ENCODE data around the gene MED1.

MED1 gene

DNA sequence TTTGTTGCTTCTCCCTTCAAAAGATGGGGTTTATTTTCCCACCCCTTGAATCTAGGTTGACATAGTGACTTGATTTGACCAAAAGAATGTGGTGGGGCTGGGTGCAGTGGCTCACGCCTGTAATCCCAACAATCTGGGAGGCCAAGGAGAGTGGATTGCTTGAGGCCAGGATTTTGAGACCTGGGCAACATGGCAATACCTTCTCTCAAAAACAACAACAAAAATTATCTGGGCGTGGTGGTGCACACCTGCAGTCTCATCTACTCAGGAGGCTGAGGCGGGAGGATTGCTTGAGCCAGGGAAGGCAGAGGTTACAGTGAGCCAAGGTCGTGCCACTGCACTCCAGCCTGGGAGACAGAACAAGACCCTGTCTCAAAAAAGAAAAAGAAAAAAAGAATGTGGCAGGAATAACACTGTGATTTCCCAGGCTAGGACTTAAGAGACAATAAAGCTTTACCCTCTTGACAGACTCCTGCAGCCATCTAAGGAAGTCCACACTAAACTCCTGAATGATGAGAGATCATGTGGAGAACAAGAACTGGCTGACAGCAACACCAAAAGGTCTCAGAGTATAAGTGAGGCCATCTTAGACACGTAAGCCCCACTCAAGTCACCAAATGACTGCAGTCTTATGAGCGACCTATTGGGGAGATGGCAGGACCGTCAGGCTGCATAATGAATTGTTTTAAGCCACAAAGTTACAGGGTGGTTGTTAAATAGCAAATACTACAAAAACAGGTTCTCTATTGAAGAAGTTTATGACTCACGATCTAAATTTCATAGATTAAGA, 86.6 kb downstream of the MED1 start:
- no peak for DNase-seq (ENCODE audit: low spot score)

DNA sequence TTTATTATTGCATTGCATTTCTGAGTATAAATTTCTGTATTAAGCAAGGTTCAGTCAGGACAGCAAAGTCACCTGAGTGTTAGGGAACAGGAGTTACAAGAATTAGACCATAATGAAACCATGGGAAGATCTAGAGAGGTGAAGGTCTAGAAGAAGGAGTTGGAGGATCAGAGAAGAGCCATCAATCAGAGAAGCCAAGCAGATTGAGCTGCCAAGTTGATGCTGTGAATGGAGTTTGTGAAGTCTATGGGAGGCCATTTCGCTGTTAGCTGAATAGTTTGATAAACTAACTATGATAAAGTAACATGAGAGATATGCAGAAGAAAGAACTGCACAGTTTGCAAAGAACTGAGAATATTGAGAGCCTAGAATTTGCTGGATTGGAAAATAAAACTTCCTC, 90.0 kb downstream of the MED1 start:
- DNase-seq (ENCODE audit: low spot score) = no peak

DNA sequence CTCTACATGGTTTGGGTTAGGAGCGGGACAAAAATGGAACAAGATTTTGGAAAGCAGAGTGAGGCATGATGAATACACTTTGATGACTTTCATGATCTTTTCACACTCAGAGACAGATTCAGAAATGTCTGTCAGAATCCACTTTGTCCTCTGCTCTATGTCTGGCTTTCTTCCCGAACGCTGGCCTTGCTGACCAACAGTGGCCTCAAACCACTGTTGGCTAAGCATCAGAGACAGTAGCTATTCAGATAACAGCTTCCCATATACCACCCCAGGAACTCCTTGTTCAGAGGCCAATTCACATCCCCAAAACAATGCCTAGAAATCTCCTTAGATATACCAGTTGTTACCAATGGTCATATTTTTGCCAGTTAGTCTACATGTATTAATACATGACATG, 90.5 kb downstream of the MED1 start:
- DNase-seq (ENCODE audit: low spot score) = no peak

DNA sequence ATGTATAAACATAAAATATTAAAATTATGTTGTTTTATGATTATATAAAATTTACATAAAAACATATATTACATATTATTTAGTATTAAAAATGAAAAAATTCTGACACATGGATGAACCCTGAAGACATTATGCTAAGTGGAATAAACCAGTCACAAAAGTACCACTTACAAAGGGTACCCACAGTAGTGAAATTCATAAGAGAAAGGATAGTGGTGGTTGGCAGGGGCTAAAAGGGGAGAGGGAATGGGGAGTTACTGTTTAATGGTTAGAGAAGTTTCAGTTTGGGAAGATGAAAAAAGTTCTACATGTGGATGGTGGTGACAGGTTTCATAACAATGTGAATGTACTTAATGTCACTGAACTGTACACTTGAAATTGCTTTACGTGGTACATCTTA, 91.1 kb downstream of the MED1 start:
- no peak for DNase-seq (ENCODE audit: low spot score)

DNA sequence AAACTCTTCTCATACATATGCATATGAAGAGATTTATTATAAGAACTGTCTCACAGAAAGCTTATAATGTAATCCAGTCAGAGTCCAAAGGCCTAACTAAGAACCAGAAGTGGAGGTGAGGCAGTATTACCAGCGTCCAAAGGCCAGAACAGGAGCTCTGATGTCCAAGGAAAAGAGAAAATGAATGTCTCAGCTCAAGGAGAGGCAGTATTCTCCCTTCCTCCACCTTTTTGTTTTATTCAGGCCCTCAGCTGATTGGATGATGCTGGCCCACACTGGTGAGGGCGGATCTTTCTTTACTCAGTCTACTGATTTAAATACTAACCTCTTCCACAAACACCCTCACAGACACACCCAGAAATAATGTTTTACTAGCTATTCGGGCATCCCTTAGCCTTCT, 93.1 kb downstream of the MED1 start:
- DNase-seq (ENCODE audit: low spot score) = no peak

DNA sequence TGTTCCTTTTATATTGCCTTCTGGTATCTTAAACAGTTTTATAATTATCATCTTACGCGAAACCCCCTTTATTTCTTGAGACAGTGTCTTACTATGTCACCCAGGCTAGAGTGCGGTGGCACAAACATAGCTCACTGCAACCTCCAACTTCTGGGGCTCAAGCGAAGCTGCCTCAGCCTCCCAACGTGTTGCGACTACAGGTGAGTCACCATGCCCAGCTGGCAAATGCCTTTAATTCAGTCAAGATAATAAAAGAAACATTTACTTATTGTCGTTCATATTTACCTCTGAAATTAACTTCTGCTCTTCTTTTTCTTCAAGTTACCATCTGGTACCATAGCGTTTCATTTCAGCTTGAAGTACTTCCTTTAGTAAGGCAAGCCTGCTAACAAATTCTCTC, 93.6 kb downstream of the MED1 start:
- DNase-seq (ENCODE audit: low spot score) = no peak
